Measurements from ENCODE around the gene RASGRP2.

RASGRP2 gene

GRCh38 chr11:64692764-64693331 lies 51.1 kb downstream of the RASGRP2 start:
- ATAC-seq (replicated peaks) (no peak), DNase-seq (no peak)
- Mint-ChIP-seq H3K36me3 (ENCODE audit: insufficient read depth) (peaks cover 3% of the 10 kb centered on the region), H3K27ac (no peak overlapping the region), H3K9me3 (no peaks in the 10 kb centered on the region), H3K4me3 (no peak overlapping the region), H3K27me3 (peaks cover 60 to 67% of the 10 kb centered on the region in 2 donors), H3K4me1 (ENCODE audit: low read depth in 2 of 2) (peaks cover 7 to 14% of the 10 kb centered on the region in 2 donors)

GRCh38 chr11:64691543-64691942 lies 52.4 kb downstream of the RASGRP2 start:
- Mint-ChIP-seq H3K36me3 (ENCODE audit: insufficient read depth) (peaks cover 3% of the 10 kb centered on the region), H3K27me3 (peaks cover 58 to 61% of the 10 kb centered on the region in 2 donors), H3K4me1 (ENCODE audit: low read depth in 2 of 2) (peaks cover 10 to 17% of the 10 kb centered on the region in 2 donors), H3K9me3 (no peaks in the 10 kb centered on the region), H3K4me3 (no peak overlapping the region), H3K27ac (no peak overlapping the region)
- DNase-seq, result no peak
- no peak for ATAC-seq (replicated peaks)

GRCh38 chr11:64690235-64690634 lies 53.7 kb downstream of the RASGRP2 start:
- H3K27ac Mint-ChIP-seq, result no peak overlapping the region
- no peak overlapping the region for H3K4me3 Mint-ChIP-seq
- no peak for DNase-seq
- ATAC-seq (replicated peaks), result no peak
- no peaks in the 10 kb centered on the region for H3K9me3 Mint-ChIP-seq
- peaks cover 10 to 17% of the 10 kb centered on the region in 2 donors for H3K4me1 Mint-ChIP-seq (ENCODE audit: low read depth in 2 of 2)
- H3K27me3 Mint-ChIP-seq, result peaks cover 47 to 48% of the 10 kb centered on the region in 2 donors
- H3K36me3 Mint-ChIP-seq (ENCODE audit: insufficient read depth), result peaks cover 2% of the 10 kb centered on the region

GRCh38 chr11:64688534-64688982 lies 55.4 kb downstream of the RASGRP2 start:
- Mint-ChIP-seq H3K9me3 (no peaks in the 10 kb centered on the region), H3K4me3 (peak overlapping the region; percentile 24 to 53), H3K36me3 (ENCODE audit: insufficient read depth) (no peaks in the 10 kb centered on the region), H3K27ac (peak overlapping the region; percentile 12 to 56), H3K4me1 (ENCODE audit: low read depth in 2 of 2) (peaks cover 10 to 17% of the 10 kb centered on the region in 2 donors), H3K27me3 (peaks cover 30 to 31% of the 10 kb centered on the region in 2 donors)
- peak; percentile 90 to 92 (median 91) for DNase-seq
- peak; percentile 99 for ATAC-seq (replicated peaks)

- Mint-ChIP-seq H3K4me3 (peak overlapping the region in 1 of 2 donors; percentile 24), H3K27ac (no peak overlapping the region)
- no peak for ATAC-seq (replicated peaks)
These were observed 56.1 kb downstream of the RASGRP2 start for GRCh38 chr11:64687643-64688533.

GRCh38 chr11:64687204-64687603 lies 56.7 kb downstream of the RASGRP2 start:
- Mint-ChIP-seq H3K4me1 (ENCODE audit: low read depth in 2 of 2) (peaks cover 8 to 13% of the 10 kb centered on the region in 2 donors), H3K9me3 (no peaks in the 10 kb centered on the region), H3K36me3 (ENCODE audit: insufficient read depth) (no peaks in the 10 kb centered on the region), H3K27ac (no peak overlapping the region), H3K27me3 (peaks cover 16 to 17% of the 10 kb centered on the region in 2 donors), H3K4me3 (no peak overlapping the region)
- no peak for DNase-seq
- no peak for ATAC-seq (replicated peaks)

More at GRCh38 chr11:64687643-64688533, 56.1 kb downstream of the RASGRP2 start:
- Mint-ChIP-seq H3K36me3 (ENCODE audit: insufficient read depth) (no peaks in the 10 kb centered on the region), H3K4me1 (ENCODE audit: low read depth in 2 of 2) (peaks cover 9 to 15% of the 10 kb centered on the region in 2 donors), H3K9me3 (no peaks in the 10 kb centered on the region), H3K27me3 (peaks cover 23 to 24% of the 10 kb centered on the region in 2 donors)
- no peak for DNase-seq

GRCh38 chr11:64686466-64687170 lies 57.3 kb downstream of the RASGRP2 start:
- no peaks in the 10 kb centered on the region for H3K9me3 Mint-ChIP-seq
- peaks cover 8 to 13% of the 10 kb centered on the region in 2 donors for H3K4me1 Mint-ChIP-seq (ENCODE audit: low read depth in 2 of 2)
- DNase-seq (no peak), ATAC-seq (replicated peaks) (no peak)
- no peak overlapping the region for H3K4me3 Mint-ChIP-seq
- no peaks in the 10 kb centered on the region for H3K36me3 Mint-ChIP-seq (ENCODE audit: insufficient read depth)
- no peak overlapping the region for H3K27ac Mint-ChIP-seq
- H3K27me3 Mint-ChIP-seq, result peaks cover 11 to 15% of the 10 kb centered on the region in 2 donors

GRCh38 chr11:64685536-64685935 lies 58.4 kb downstream of the RASGRP2 start:
- no peak for ATAC-seq (replicated peaks)
- Mint-ChIP-seq H3K36me3 (ENCODE audit: insufficient read depth) (no peaks in the 10 kb centered on the region), H3K27me3 (peaks cover 6 to 7% of the 10 kb centered on the region in 2 donors), H3K27ac (no peak overlapping the region), H3K9me3 (no peaks in the 10 kb centered on the region), H3K4me3 (no peak overlapping the region), H3K4me1 (ENCODE audit: low read depth in 2 of 2) (peaks cover 8 to 13% of the 10 kb centered on the region in 2 donors)
- DNase-seq, result no peak

GRCh38 chr11:64684357-64684756 lies 59.6 kb downstream of the RASGRP2 start:
- H3K27ac Mint-ChIP-seq, result no peak overlapping the region
- no peaks in the 10 kb centered on the region for H3K9me3 Mint-ChIP-seq
- no peak for ATAC-seq (replicated peaks)
- H3K4me1 Mint-ChIP-seq (ENCODE audit: low read depth in 2 of 2), result peaks cover 8 to 13% of the 10 kb centered on the region in 2 donors
- peaks cover 6 to 15% of the 10 kb centered on the region in 2 donors for H3K27me3 Mint-ChIP-seq
- no peak overlapping the region for H3K4me3 Mint-ChIP-seq
- no peaks in the 10 kb centered on the region for H3K36me3 Mint-ChIP-seq (ENCODE audit: insufficient read depth)
- DNase-seq, result no peak

- Mint-ChIP-seq H3K27me3 (peaks cover 27 to 46% of the 10 kb centered on the region in 2 donors), H3K27ac (no peak overlapping the region)
These were observed 62.8 kb downstream of the RASGRP2 start for GRCh38 chr11:64681171-64681570.

GRCh38 chr11:64679846-64680245 lies 64.1 kb downstream of the RASGRP2 start:
- Mint-ChIP-seq H3K27me3 (peaks cover 35 to 60% of the 10 kb centered on the region in 2 donors), H3K27ac (peak overlapping the region in 1 of 2 donors; percentile 20), H3K4me3 (no peak overlapping the region), H3K9me3 (no peaks in the 10 kb centered on the region), H3K4me1 (ENCODE audit: low read depth in 2 of 2) (no peaks in the 10 kb centered on the region), H3K36me3 (ENCODE audit: insufficient read depth) (no peaks in the 10 kb centered on the region)
- no peak for ATAC-seq (replicated peaks)
- DNase-seq, result no peak

More at GRCh38 chr11:64681171-64681570, 62.8 kb downstream of the RASGRP2 start:
- Mint-ChIP-seq H3K4me1 (ENCODE audit: low read depth in 2 of 2) (no peaks in the 10 kb centered on the region), H3K9me3 (no peaks in the 10 kb centered on the region), H3K4me3 (no peak overlapping the region), H3K36me3 (ENCODE audit: insufficient read depth) (no peaks in the 10 kb centered on the region)
- ATAC-seq (replicated peaks), result no peak
- no peak for DNase-seq

- Mint-ChIP-seq H3K4me1 (ENCODE audit: low read depth in 2 of 2) (no peaks in the 10 kb centered on the region), H3K4me3 (no peak overlapping the region), H3K27me3 (peaks cover 43 to 74% of the 10 kb centered on the region in 2 donors), H3K27ac (no peak overlapping the region), H3K36me3 (ENCODE audit: insufficient read depth) (no peaks in the 10 kb centered on the region), H3K9me3 (no peaks in the 10 kb centered on the region)
- ATAC-seq (replicated peaks), result no peak
- DNase-seq, result no peak
These were observed 66.4 kb downstream of the RASGRP2 start for GRCh38 chr11:64677441-64678023.

Measured in effector memory CD8-positive, alpha-beta T cell (primary cell).